SK-N-SH (cell line): ENCODE measurements around the gene STK32C.

ENCODE experiments used
- CTCF ChIP-seq: fragments of 200-600 bp; sonication (generic); IDR thresholded peaks from 2 replicates; pipeline ENCODE4 v1.6.1; 2017; ENCODE audit warnings: antibody characterized with exemption, mild to moderate bottlenecking, moderate library complexity
- ELF1 ChIP-seq: IDR thresholded peaks from 2 replicates; pipeline ENCODE4 v1.4.0; 2012
- EP300 ChIP-seq, 2 experiments: IDR thresholded peaks; 2 replicates each; pipeline versions ENCODE4 v1.4.0 to v1.6.1; 2012; ENCODE audit warnings: borderline replicate concordance in 1 of 2, low read depth in 1 of 2, low read length in 1 of 2
- EZH2phosphoT487 ChIP-seq: fragments of 200-600 bp; sonication (generic); IDR thresholded peaks from 2 replicates; pipeline ENCODE4 v1.6.1; 2017; ENCODE audit warnings: low read depth, mixed run types, mild to moderate bottlenecking, antibody characterized with exemption, moderate library complexity, borderline replicate concordance
- GABPA ChIP-seq: IDR thresholded peaks from 2 replicates; pipeline ENCODE4 v1.4.0; 2012; ENCODE audit warnings: low read depth, mild to moderate bottlenecking
- MXI1 ChIP-seq: IDR thresholded peaks from 2 replicates; pipeline ENCODE4 v1.6.1; 2012; ENCODE audit warnings: mild to moderate bottlenecking, low read depth, low read length, improper control_type of control experiment
- PBX3 ChIP-seq: IDR thresholded peaks from 2 replicates; pipeline ENCODE4; 2012
- POLR2AphosphoS5 ChIP-seq: IDR thresholded peaks from 2 replicates; pipeline ENCODE4 v1.6.1; 2012; ENCODE audit warnings: low read depth, low read length
- REST ChIP-seq: IDR thresholded peaks from 2 replicates; pipeline ENCODE4 v1.6.1; 2012; ENCODE audit warnings: mild to moderate bottlenecking, low read depth, low read length, moderate library complexity
- SMC3 ChIP-seq: IDR thresholded peaks from 2 replicates; pipeline ENCODE4 v1.6.1; 2012; ENCODE audit warnings: low read depth, low read length, improper control_type of control experiment

DNA sequence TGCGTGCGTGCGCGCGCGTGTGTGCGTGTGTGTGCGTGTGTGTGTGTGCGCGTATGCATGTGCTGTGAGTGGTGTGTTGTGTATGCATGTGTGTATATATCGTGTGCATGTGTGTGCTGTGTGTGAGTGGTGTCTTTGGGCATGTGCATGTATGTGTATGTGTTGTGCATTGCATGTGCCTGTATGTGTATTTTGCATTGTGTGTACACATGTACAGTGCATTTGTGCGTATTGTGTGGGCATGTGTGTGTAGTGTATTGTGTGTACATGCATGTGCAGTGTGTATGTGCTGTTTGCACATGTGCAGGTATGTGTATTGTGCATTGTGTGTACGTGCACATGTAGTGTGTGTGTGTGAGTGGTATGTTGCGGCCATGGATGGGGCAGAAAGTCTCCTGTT, 127.0 kb downstream of the STK32C start:
- no peak for TF ChIP-seq CTCF
- TF ChIP-seq POLR2AphosphoS5, result no peak
- TF ChIP-seq EP300 (IDR thresholded peaks at IDR 0.05; ENCODE audit: borderline replicate concordance in 1 of 2, low read depth in 1 of 2, low read length in 1 of 2), result no peak
- no peak for TF ChIP-seq REST
- TF ChIP-seq PBX3, result no peak
- TF ChIP-seq GABPA, result no peak
- no peak for TF ChIP-seq SMC3
- no peak for TF ChIP-seq MXI1
- no peak for TF ChIP-seq ELF1
- TF ChIP-seq EZH2phosphoT487, result no peak
